Endodermal cell (in vitro differentiated cells): ENCODE measurements around the gene DNM3. TPM values are rescaled to one million over a fixed set of nuclear protein-coding genes. Genes with fewer than 3 reads are reported as not detected.
"Not testable (repeated sequence)": the region's sequence is repeated elsewhere in the genome, so short reads cannot be mapped to it uniquely, and the experiment has no call there.

Experiments used
- DNase-seq: peaks from one replicate; pipeline ENCODE4 v3.0.0-alpha.2; 2017
- H3K27ac ChIP-seq: 2 replicates; pipeline ENCODE4 v1.5.1; 2013; ENCODE audit warnings: mild to moderate bottlenecking, low read depth, low read length, moderate library complexity
- H3K27me3 ChIP-seq: 2 replicates; pipeline ENCODE4 v1.6.1; 2013; ENCODE audit warnings: mild to moderate bottlenecking, low read length, moderate library complexity; ENCODE audit not compliant: insufficient read depth, control insufficient read depth, poor library complexity, severe bottlenecking
- H3K36me3 ChIP-seq: 2 replicates; pipeline ENCODE4 v1.7.0; 2013; ENCODE audit warnings: mild to moderate bottlenecking, low read length, moderate library complexity; ENCODE audit not compliant: control insufficient read depth, insufficient read depth
- H3K4me1 ChIP-seq: one replicate; pipeline ENCODE4 v1.7.0; 2013; ENCODE audit warnings: low read length; ENCODE audit not compliant: control insufficient read depth, insufficient read depth
- H3K4me3 ChIP-seq: 2 replicates; pipeline ENCODE4 v1.5.1; 2013; ENCODE audit warnings: mild to moderate bottlenecking, low read length, moderate library complexity
- H3K9ac ChIP-seq: 2 replicates; pipeline ENCODE4 v1.6.1; 2013; ENCODE audit warnings: mild to moderate bottlenecking, low read length, moderate library complexity; ENCODE audit not compliant: poor library complexity, severe bottlenecking; ENCODE audit errors: extremely low read depth
- H3K9me3 ChIP-seq: 2 replicates; pipeline ENCODE4 v1.6.1; 2013; ENCODE audit warnings: mild to moderate bottlenecking, low read length, moderate library complexity; ENCODE audit not compliant: control insufficient read depth
- H3K27ac Mint-ChIP-seq: 2 replicates; pipeline ENCODE4 v1.8.0; 2020; ENCODE audit warnings: mixed read lengths
- H3K27me3 Mint-ChIP-seq: 2 replicates; pipeline ENCODE4 v1.8.0; 2021; ENCODE audit warnings: mild to moderate bottlenecking, mixed read lengths; ENCODE audit not compliant: insufficient read depth
- H3K36me3 Mint-ChIP-seq: 2 replicates; pipeline ENCODE4 v1.8.0; 2020; ENCODE audit warnings: low read depth, mixed read lengths
- H3K4me1 Mint-ChIP-seq: 2 replicates; pipeline ENCODE4 v1.8.0; 2020; ENCODE audit warnings: mixed read lengths
- H3K4me3 Mint-ChIP-seq: 2 replicates; pipeline ENCODE4 v1.8.0; 2020; ENCODE audit warnings: mild to moderate bottlenecking, moderate library complexity, mixed read lengths
- H3K9me3 Mint-ChIP-seq: 2 replicates; pipeline ENCODE4 v1.8.0; 2020; ENCODE audit warnings: mild to moderate bottlenecking, mixed read lengths
- WGBS, 2 experiments: methylation state at CpG; one replicate each; pipeline versions ENCODE4 v1.1.5 to v1.1.7; 2013; ENCODE audit warnings: missing lambda C conversion rate in 2 of 2, mixed read lengths in 1 of 2; ENCODE audit not compliant: insufficient coverage in 1 of 2, insufficient read length in 1 of 2; 5-methylcytosine and 5-hydroxymethylcytosine counted together
- total RNA-seq, 2 donors: library from RNA; stranded (reverse); fragmentation: NEBNext Ultra II Directional in 1 of 2; extraction: Animal tissue kit (Norgen Biotek cat#: 25700) in 1 of 2; gene quantifications; 2 replicates in 1 of 2; 3 replicates in 1 of 2; pipeline ENCODE4 v1.2.1, GENCODE V29; 2021
- TF ChIP-seq, protein P1 (sequence below): fragments of 200-600 bp; sonication (generic); conservative IDR thresholded peaks from 2 replicates; pipeline ENCODE4 v1.5.0; 2021; ENCODE audit warnings: antibody characterized with exemption, mild to moderate bottlenecking

The DNM3 gene
- total RNA-seq, 2 donors from 2014 or later, result 0.53 to 1.8 TPM

DNA sequence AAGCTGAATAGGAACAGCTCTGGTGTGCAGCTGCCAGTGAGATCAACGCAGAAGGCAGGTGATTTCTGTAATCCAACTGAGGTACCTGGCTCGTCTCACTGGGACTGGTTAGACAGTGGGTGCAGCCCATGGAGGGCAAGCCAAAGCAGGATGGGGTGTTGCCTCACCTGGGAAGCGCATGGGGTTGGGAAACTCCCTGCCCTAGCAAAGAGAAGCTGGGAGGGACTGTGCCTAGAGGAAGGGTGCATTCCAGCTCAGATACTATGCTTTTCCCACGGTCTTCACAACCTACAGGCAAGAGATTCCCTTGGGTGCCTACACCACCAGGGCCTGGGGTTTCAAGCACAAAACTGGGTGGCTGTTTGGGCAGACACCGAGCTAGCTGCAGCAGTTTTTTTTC, 183.2 kb downstream of the DNM3 start:
- Mint-ChIP-seq H3K27me3 (no peaks in the 10 kb centered on the region), H3K4me1 (peaks cover 2% of the 10 kb centered on the region), H3K27ac (no peak overlapping the region), H3K9me3 (no peaks in the 10 kb centered on the region), H3K36me3 (no peaks in the 10 kb centered on the region), H3K4me3 (no peak overlapping the region)
- no peaks in the 10 kb centered on the region for H3K9me3 ChIP-seq
- TF ChIP-seq, protein P1, sequence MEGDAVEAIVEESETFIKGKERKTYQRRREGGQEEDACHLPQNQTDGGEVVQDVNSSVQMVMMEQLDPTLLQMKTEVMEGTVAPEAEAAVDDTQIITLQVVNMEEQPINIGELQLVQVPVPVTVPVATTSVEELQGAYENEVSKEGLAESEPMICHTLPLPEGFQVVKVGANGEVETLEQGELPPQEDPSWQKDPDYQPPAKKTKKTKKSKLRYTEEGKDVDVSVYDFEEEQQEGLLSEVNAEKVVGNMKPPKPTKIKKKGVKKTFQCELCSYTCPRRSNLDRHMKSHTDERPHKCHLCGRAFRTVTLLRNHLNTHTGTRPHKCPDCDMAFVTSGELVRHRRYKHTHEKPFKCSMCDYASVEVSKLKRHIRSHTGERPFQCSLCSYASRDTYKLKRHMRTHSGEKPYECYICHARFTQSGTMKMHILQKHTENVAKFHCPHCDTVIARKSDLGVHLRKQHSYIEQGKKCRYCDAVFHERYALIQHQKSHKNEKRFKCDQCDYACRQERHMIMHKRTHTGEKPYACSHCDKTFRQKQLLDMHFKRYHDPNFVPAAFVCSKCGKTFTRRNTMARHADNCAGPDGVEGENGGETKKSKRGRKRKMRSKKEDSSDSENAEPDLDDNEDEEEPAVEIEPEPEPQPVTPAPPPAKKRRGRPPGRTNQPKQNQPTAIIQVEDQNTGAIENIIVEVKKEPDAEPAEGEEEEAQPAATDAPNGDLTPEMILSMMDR, result no peak
- no peaks in the 10 kb centered on the region for H3K4me1 ChIP-seq
- H3K36me3 ChIP-seq, result no peaks in the 10 kb centered on the region
- H3K9ac ChIP-seq, result no peak overlapping the region
- no peaks in the 10 kb centered on the region for H3K27me3 ChIP-seq
- no peak overlapping the region for H3K4me3 ChIP-seq
- H3K27ac ChIP-seq, result no peak overlapping the region
- no peak for DNase-seq
- 89 to 96% methylated on average over 3 to 5 of the region's 5 CpGs for WGBS, 2 experiments

GRCh38 chr1:172024944-172025738, 183.8 kb downstream of the DNM3 start:
- H3K27me3 ChIP-seq, H3K9me3 ChIP-seq, H3K4me3 Mint-ChIP-seq, H3K27ac Mint-ChIP-seq, H3K9me3 Mint-ChIP-seq, H3K27ac ChIP-seq, H3K36me3 ChIP-seq, H3K27me3 Mint-ChIP-seq, H3K9ac ChIP-seq, H3K36me3 Mint-ChIP-seq, H3K4me1 ChIP-seq, DNase-seq, H3K4me3 ChIP-seq, H3K4me1 Mint-ChIP-seq: not testable (repeated sequence)
- 87 to 88% methylated on average over 3 to 13 of the region's 13 CpGs for WGBS, 2 experiments

DNA sequence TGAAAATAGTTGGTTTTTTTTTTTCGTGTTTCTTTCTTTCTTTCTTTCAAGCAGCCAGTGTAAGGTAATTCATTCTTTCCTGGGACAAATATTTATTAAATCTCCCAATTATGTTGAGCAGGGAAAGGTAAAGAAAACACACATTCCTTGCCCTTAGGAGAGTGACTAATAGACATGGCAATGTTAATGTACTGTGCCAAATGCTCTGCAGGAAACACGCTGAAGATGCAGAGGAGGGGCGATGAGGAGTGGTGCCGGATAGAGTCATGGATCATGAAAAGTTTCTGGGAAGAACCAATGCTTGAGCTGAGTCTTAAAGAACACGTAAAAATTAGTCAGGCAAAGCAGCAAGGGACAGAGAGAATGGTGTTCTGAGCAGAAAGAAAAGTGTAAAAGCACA, 199.2 kb downstream of the DNM3 start:
- H3K36me3 ChIP-seq, result no peaks in the 10 kb centered on the region
- Mint-ChIP-seq H3K4me1 (no peaks in the 10 kb centered on the region), H3K36me3 (no peaks in the 10 kb centered on the region), H3K27me3 (no peaks in the 10 kb centered on the region), H3K27ac (no peak overlapping the region), H3K9me3 (no peaks in the 10 kb centered on the region), H3K4me3 (no peak overlapping the region)
- H3K27ac ChIP-seq, result no peak overlapping the region
- H3K27me3 ChIP-seq, result no peaks in the 10 kb centered on the region
- TF ChIP-seq, protein P1, result no peak
- no peak overlapping the region for H3K9ac ChIP-seq
- H3K4me3 ChIP-seq, result no peak overlapping the region
- H3K4me1 ChIP-seq, result no peaks in the 10 kb centered on the region
- DNase-seq, result no peak
- no peaks in the 10 kb centered on the region for H3K9me3 ChIP-seq
- WGBS, 2 experiments, result 90 to 91% methylated on average over 4 to 5 of the region's 5 CpGs

GRCh38 chr1:172041102-172041501, 199.8 kb downstream of the DNM3 start:
- no peak overlapping the region for H3K27ac Mint-ChIP-seq
- Histone ChIP-seq H3K27ac (no peak overlapping the region), H3K27me3 (no peaks in the 10 kb centered on the region), H3K9ac (no peak overlapping the region), H3K9me3 (no peaks in the 10 kb centered on the region), H3K36me3 (no peaks in the 10 kb centered on the region), H3K4me3 (no peak overlapping the region), H3K4me1 (no peaks in the 10 kb centered on the region)
- TF ChIP-seq, protein P1, result no peak
- no peaks in the 10 kb centered on the region for H3K4me1 Mint-ChIP-seq
- no peaks in the 10 kb centered on the region for H3K9me3 Mint-ChIP-seq
- H3K36me3 Mint-ChIP-seq, result no peaks in the 10 kb centered on the region
- H3K4me3 Mint-ChIP-seq, result no peak overlapping the region
- no peaks in the 10 kb centered on the region for H3K27me3 Mint-ChIP-seq
- DNase-seq, result peak; percentile 52
